Fibroblast of lung (primary cell): ENCODE measurements around the gene IKBKG. TPM values are rescaled to one million over a fixed set of nuclear protein-coding genes. Genes with fewer than 3 reads are reported as not detected.

Experiments
- polyA plus RNA-seq, 2 donors: library from polyadenylated mRNA; depleted of rRNA in 1 of 2; stranded (reverse) in 1 of 2; unstranded in 1 of 2; fragments of >200 nt; gene quantifications; 2 replicates each; pipeline ENCODE4 v1.2.1, GENCODE V29; 2011 to 2012; ENCODE audit warnings: missing spikeins in 1 of 2
- total RNA-seq: library from RNA; depleted of rRNA; stranded (reverse); fragments of >200 nt; gene quantifications from 2 replicates; pipeline ENCODE4 v1.2.1, GENCODE V29; 2014

IKBKG gene
- total and polyA plus RNA-seq, 2 donors (not counting 1 experiment from before 2014, with no cell fraction given), result 14.8 to 20.1 TPM

Other genes starting within 250 kb of the IKBKG start
- gene FLNA, start 173.0 kb upstream of the IKBKG start, total RNA-seq, result 2,298 and 2,728 TPM in 2 replicates
- gene FLNA, start 173.0 kb upstream of the IKBKG start, polyA plus RNA-seq, result 654 and 799 TPM in 2 replicates
- 23.4 and 26.4 TPM in 2 replicates for gene EMD, start 168.3 kb upstream of the IKBKG start, total RNA-seq
- gene EMD, start 168.3 kb upstream of the IKBKG start, polyA plus RNA-seq, result 72.1 and 82.4 TPM in 2 replicates
- gene RPL10, start 149.2 kb upstream of the IKBKG start, total RNA-seq, result 2,291 and 2,319 TPM in 2 replicates
- gene RPL10, start 149.2 kb upstream of the IKBKG start, polyA plus RNA-seq, result 4,015 and 4,527 TPM in 2 replicates
- 13.9 and 38.5 TPM in 2 replicates for gene DNASE1L1, start 138.4 kb upstream of the IKBKG start, total RNA-seq
- gene DNASE1L1, start 138.4 kb upstream of the IKBKG start, polyA plus RNA-seq, result 11.3 and 13.6 TPM in 2 replicates
- gene TAFAZZIN, start 136.1 kb upstream of the IKBKG start, total RNA-seq, result 17.7 and 21.6 TPM in 2 replicates
- gene TAFAZZIN, start 136.1 kb upstream of the IKBKG start, polyA plus RNA-seq, result 11.2 and 12.1 TPM in 2 replicates
- gene ATP6AP1, start 118.9 kb upstream of the IKBKG start, total RNA-seq, result 38.8 and 59.8 TPM in 2 replicates
- 86.9 and 89.7 TPM in 2 replicates for gene ATP6AP1, start 118.9 kb upstream of the IKBKG start, polyA plus RNA-seq
- gene GDI1, start 110.5 kb upstream of the IKBKG start, total RNA-seq, result 53.2 and 86.5 TPM in 2 replicates
- 134 and 162 TPM in 2 replicates for gene GDI1, start 110.5 kb upstream of the IKBKG start, polyA plus RNA-seq
- 80.1 and 88.1 TPM in 2 replicates for gene FAM50A, start 103.5 kb upstream of the IKBKG start, total RNA-seq
- 117 and 123 TPM in 2 replicates for gene FAM50A, start 103.5 kb upstream of the IKBKG start, polyA plus RNA-seq
- gene PLXNA3, start 89.3 kb upstream of the IKBKG start, total RNA-seq, result 11.6 and 17.8 TPM in 2 replicates
- gene PLXNA3, start 89.3 kb upstream of the IKBKG start, polyA plus RNA-seq, result 18.4 and 24.3 TPM in 2 replicates
- 13.4 and 20.5 TPM in 2 replicates for gene LAGE3, start 68.3 kb upstream of the IKBKG start, total RNA-seq
- gene LAGE3, start 68.3 kb upstream of the IKBKG start, polyA plus RNA-seq, result 6.1 and 6.4 TPM in 2 replicates
- gene UBL4A, start 61.0 kb upstream of the IKBKG start, total RNA-seq, result 39.5 and 42.8 TPM in 2 replicates
- 17.9 and 21.7 TPM in 2 replicates for gene UBL4A, start 61.0 kb upstream of the IKBKG start, polyA plus RNA-seq
- gene SLC10A3, start 57.0 kb upstream of the IKBKG start, total RNA-seq, result 13.9 and 15.2 TPM in 2 replicates
- gene SLC10A3, start 57.0 kb upstream of the IKBKG start, polyA plus RNA-seq, result 15.5 and 16.0 TPM in 2 replicates
- 30.0 and 30.2 TPM in 2 replicates for gene FAM3A, start 31.4 kb upstream of the IKBKG start, total RNA-seq
- gene FAM3A, start 31.4 kb upstream of the IKBKG start, polyA plus RNA-seq, result 16.5 and 17.3 TPM in 2 replicates
- 52.1 and 86.2 TPM in 2 replicates for gene G6PD, start 774 bp upstream of the IKBKG start, total RNA-seq
- 109 and 229 TPM in 2 replicates for gene G6PD, start 774 bp upstream of the IKBKG start, polyA plus RNA-seq
- not detected in 2 replicates for gene CTAG1A, start 37.5 kb downstream of the IKBKG start, total RNA-seq
- gene CTAG1A, start 37.5 kb downstream of the IKBKG start, polyA plus RNA-seq, result not detected in 2 replicates
- gene CTAG1B, start 71.7 kb downstream of the IKBKG start, total RNA-seq, result not detected in 2 replicates
- gene CTAG1B, start 71.7 kb downstream of the IKBKG start, polyA plus RNA-seq, result not detected in 2 replicates
- not detected in 2 replicates for gene CTAG2, start 106.0 kb downstream of the IKBKG start, total RNA-seq
- gene CTAG2, start 106.0 kb downstream of the IKBKG start, polyA plus RNA-seq, result not detected in 2 replicates
- gene GAB3, start 203.5 kb downstream of the IKBKG start, total RNA-seq, result 4.1 and 6.4 TPM in 2 replicates
- gene GAB3, start 203.5 kb downstream of the IKBKG start, polyA plus RNA-seq, result 2.8 and 2.9 TPM in 2 replicates
- 30.2 and 31.1 TPM in 2 replicates for gene DKC1, start 215.2 kb downstream of the IKBKG start, total RNA-seq
- gene DKC1, start 215.2 kb downstream of the IKBKG start, polyA plus RNA-seq, result 42.4 and 66.8 TPM in 2 replicates